ENCODE measurements around the gene GINS3.

The GINS3 gene

GRCh38 chr16:58454178-58454577, 61.9 kb downstream of the GINS3 start:
- Histone ChIP-seq H3K36me3 (ENCODE audit: control insufficient read depth, insufficient read depth, low read length) (no peaks in the 10 kb centered on the region), H3K9me3 (ENCODE audit: control insufficient read depth, low read length) (no peaks in the 10 kb centered on the region), H3K79me2 (no peaks in the 10 kb centered on the region), H3K9ac (no peak overlapping the region), H3K4me1 (peaks cover 2% of the 10 kb centered on the region), H3K4me3 (ENCODE audit: low read depth, low read length) (no peak overlapping the region), H2AFZ (no peak overlapping the region), H3K27me3 (ENCODE audit: control insufficient read depth, insufficient read depth, low read length) (no peaks in the 10 kb centered on the region), H3K27ac (no peak overlapping the region), H3K4me2 (ENCODE audit: low read length) (no peak overlapping the region)
- TF ChIP-seq CTCF (IDR thresholded peaks at IDR 0.05), result no peak

- Histone ChIP-seq H2AFZ (no peak overlapping the region), H3K4me3 (ENCODE audit: low read depth, low read length) (no peak overlapping the region), H3K9ac (no peak overlapping the region), H3K27ac (no peak overlapping the region), H3K4me1 (no peaks in the 10 kb centered on the region), H3K79me2 (no peaks in the 10 kb centered on the region), H3K36me3 (ENCODE audit: control insufficient read depth, insufficient read depth, low read length) (no peaks in the 10 kb centered on the region), H3K4me2 (ENCODE audit: low read length) (no peak overlapping the region), H3K27me3 (ENCODE audit: control insufficient read depth, insufficient read depth, low read length) (no peaks in the 10 kb centered on the region), H3K9me3 (ENCODE audit: control insufficient read depth, low read length) (no peaks in the 10 kb centered on the region)
- TF ChIP-seq CTCF (IDR thresholded peaks at IDR 0.05), result no peak
Observed at GRCh38 chr16:58454856-58455255, 62.6 kb downstream of the GINS3 start.

Measured in parathyroid adenoma (tissue), 2 donors.